GM21515 (cell line): ENCODE data around the gene CFHR5.
"Not testable (repeated sequence)": the region's sequence is repeated elsewhere in the genome, so short reads cannot be mapped to it uniquely, and the experiment has no call there.

ENCODE experiments used
- ATAC-seq: cut with Tn5 transposase; IDR thresholded peaks from one replicate; pipeline ENCODE4 v1.9.1; 2021; ENCODE audit not compliant: unreplicated experiment

Gene CFHR5

GRCh38 chr1:197017558-197018146 lies 40.3 kb downstream of the CFHR5 start:
- no peak for ATAC-seq

- no peak for ATAC-seq
Measured at GRCh38 chr1:197021716-197022115, 44.4 kb downstream of the CFHR5 start.

- ATAC-seq: no peak
Measured at GRCh38 chr1:197024460-197024859, 47.1 kb downstream of the CFHR5 start.

- ATAC-seq: no peak
Measured at GRCh38 chr1:197027359-197027758, 50.0 kb downstream of the CFHR5 start.

- ATAC-seq: no peak
Measured at GRCh38 chr1:197029749-197030148, 52.4 kb downstream of the CFHR5 start.

DNA sequence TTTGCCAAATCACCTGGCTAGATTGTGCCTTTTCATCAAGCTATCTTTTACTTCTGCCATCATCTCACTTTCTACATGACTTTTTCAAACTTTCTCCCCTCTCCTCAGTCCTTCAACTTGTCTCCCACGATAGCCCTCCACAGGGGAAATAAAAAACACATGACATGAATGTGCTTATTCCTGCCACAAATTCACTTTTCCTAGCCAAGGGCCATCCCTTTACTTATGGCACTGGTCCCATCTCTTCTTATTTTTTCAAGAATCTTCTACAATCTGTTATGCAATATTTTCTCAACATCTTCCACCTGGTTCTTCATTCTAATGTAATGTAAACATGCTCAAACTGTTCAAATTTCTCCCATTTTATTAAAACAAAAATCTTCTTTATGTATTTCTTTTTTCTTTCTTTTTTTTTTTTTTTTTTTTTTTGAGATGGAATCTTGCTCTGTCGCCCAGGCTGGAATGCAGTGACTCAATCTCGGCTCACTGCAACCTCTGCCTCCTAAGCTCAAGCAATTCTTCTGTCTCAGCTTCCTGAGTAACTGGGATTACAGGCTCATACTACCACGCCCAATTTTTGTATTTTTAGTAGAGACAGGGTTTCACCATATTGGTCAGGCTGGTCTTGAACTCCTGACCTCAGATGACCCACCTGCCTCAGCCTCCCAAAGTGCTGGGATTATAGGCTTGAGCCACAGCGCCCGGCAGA lies 57.4 kb downstream of the CFHR5 start:
- ATAC-seq: not testable (repeated sequence)

GRCh38 chr1:197036861-197037260 lies 59.5 kb downstream of the CFHR5 start:
- no peak for ATAC-seq

- peak; percentile 87 for ATAC-seq
Measured at GRCh38 chr1:197041486-197042353, 64.4 kb downstream of the CFHR5 start.

DNA sequence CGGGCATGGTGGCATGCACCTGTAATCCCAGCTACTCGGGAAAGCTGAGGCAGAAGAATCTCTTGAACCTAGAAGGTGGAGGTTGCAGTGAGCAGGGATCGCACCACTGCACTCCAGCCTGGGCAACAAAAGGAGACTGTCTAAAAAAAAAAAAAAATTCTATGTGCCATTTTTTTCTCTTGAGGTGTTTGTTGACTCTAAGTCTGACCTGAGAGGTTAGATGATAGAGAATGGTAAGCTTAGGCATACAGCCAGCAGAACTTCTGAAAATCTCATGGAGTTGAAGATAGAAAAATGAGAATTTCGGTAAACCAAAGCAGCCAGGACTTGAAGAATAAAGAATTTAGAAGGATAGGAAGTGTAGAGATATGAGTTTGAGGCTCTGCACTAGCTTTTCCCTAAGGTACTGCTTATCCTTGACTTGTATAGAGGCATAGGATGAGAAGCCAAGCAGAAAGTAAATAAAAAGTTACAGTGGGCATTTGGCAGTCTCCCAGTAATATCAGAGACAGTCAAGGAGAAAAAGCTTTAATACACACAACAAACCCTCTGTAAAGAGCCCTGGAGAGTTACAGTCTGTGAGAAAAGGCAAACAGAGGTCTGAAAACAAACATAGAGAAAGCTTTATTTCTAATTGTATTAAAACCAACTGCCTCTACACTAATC lies 65.5 kb downstream of the CFHR5 start:
- no peak for ATAC-seq

GRCh38 chr1:197049100-197049499 lies 71.7 kb downstream of the CFHR5 start:
- ATAC-seq: no peak
